T follicular helper cell (primary cell): ENCODE measurements around the gene TRPC4AP.

Source experiments
- DNase-seq: peaks from one replicate; pipeline ENCODE4 v3.0.0-alpha.2; 2020; ENCODE audit warnings: low read depth

Gene TRPC4AP

DNA sequence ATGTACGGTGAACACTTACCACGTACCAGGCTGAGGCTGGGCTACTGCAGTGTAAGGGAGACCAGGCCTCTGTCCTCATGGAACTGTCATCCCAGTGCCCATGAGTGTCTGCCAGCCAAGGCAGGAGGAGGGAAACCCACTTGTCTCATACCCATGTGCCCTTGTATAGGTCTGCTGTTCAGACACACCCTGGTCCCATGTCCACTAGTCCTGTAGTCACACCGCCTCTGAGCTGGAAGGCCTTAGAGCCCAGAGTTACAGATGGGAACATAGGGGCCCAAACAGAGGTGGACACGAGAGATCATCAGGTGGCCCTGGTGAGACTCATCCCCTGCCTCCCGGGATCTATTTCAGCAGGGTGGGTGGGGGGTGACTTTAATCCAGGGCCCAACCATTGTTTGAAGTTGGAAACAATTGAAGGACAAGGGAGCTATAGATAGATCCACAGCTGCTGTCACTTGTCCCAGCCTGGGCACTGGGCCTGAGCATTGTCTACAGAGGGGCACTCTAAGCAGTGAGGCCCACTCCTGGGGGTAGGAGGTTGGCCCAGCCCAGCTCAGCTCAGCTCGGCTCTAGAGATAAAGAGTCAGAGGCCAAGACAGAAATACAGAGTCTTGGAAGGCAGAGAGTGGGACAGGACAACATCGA, 122.3 kb downstream of the TRPC4AP start:
- DNase-seq: no peak

DNA sequence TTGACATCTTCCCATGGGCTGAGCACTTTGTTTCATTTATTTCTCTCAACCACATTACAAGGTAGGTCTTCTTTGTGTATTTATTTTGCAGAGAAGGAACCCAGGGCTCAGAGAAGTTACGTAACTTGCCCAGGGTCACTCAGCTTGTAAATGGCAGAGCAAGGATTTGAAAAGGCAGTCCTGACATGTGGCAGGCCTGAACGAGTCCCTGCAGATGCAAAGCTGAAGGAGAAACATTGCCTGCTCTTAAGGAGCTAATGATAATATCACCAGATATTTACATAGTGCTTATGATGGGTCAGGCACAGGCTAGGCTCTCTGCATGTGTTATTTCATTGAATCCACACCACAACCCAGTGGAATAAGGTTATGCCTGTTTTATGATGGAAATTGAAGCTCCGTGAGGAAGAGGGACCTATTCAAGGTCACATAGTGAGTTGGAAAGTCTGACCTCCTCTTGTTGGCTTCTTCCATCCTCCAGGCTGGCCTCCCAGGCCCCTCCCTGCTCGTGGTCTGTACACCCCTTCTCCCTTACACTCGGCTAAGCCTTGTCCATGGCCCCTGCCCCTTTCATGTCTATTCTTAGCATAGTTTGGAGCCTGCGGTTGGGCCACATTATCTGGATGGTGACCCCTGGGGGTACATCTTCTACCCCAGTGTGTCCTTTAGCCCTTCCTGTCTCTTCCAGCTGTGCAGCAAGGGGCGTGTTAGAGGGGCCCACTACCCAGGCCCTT, 124.4 kb downstream of the TRPC4AP start:
- no peak for DNase-seq

DNA sequence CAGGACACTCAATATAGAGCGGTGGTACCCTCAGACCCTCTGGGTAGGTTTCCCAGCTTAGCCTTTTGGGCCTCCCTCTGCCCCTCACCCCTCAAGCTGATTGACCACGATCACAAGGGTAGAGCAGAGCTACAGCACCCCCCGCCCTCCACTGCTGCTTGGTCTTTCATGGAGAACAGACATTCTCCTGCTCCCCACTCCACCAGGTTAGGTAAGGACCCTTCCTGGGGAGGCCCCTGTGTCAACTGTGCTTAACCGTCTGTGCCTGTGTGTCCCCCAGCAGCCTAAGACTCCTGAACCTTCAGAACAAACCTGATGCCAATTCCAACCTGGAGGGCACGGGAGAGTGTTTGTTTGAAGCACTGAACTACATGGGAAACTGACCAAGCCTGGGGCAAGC, 125.2 kb downstream of the TRPC4AP start:
- DNase-seq: no peak

DNA sequence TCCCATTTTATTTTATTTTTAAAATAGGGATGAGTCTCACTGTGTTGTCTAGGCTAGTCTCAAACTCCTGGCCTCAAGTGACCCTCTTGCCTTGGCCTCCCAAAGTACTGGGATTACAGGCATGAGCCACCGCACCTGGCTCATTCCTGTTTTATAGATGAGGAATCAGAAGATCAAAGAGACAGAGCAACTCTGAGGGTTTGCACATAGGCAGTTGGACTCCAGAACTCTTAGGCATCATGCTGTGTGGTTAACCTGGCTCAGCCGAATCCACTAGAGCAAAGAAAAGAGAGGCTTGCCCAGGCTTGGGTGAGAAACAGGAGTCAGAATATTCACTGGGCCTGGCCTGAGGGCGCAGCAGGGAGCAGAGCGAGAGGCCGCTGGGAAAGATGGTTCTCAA, 127.6 kb downstream of the TRPC4AP start:
- DNase-seq: no peak

DNA sequence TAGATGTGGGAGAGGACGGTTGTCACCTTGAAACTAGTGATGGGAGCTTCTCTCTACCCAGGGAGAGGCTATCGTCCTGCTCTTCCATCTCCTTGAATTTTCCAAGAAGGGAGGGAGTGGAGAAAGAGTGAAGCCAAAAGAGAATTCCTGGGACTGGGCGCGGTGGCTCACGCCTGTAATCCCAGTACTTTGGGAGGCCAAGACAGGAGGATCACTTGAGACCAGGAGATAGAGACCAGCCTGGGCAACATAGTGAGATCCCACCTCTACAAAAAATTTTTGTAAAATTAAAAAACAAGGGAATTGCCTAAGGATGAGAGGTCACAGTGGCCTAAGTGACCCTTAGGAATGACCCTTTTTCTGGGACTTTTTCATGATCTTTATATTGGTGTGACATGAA, 128.1 kb downstream of the TRPC4AP start:
- DNase-seq: no peak

DNA sequence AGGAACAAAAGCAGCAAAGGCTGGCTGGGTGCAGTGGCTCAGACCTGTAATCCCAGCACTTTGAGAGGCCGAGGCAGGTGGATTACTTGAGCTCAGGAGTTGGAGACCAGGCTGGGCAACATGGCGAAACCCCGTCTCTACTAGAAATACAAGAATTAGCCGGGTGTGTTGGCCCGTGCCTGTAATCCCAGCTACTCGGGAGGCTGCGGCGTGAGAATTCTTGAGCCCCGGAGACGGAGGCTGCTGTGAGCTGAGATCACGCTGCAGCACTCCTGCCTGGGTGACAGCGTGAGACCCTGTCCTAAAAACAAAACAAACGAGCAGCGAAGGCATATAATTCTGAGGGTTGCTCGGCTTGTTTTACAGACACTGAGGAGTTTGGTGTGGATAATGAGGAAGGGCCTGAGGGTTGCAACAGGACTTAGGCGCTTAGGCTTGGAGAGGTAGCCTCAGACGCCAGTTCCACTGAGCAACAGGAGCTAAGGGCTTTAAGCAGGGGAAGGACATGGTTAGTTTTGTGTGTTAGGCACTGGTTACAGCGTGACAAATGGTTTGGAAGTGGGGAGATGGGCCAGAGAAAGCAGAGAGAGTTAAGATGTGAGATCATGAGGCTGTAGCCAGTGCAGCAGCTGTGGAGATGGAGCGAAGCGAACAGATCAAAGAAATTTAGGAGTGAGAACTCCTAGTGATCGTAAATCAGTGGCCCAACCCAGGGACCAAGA, 135.7 kb downstream of the TRPC4AP start:
- DNase-seq: no peak

DNA sequence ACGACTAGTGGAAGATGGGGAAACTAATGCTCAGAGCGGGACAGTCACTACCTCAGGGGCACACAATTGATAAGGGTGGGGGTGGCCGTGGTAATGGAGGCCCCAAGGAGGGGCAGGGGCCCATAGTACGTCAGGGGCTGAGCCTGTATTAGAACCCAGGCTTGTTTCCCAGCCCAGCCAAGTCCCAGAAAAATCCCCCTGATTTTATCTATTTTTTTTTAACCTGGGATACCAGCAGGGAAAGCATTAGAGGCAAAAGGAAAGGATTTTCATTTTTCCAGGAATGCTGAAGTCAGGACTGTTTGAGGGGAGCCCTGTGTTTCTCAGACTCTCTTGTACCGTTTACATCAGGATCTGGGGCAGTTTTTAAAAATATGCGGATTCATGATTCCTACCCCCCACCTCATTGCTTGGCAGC, 136.6 kb downstream of the TRPC4AP start:
- no peak for DNase-seq

DNA sequence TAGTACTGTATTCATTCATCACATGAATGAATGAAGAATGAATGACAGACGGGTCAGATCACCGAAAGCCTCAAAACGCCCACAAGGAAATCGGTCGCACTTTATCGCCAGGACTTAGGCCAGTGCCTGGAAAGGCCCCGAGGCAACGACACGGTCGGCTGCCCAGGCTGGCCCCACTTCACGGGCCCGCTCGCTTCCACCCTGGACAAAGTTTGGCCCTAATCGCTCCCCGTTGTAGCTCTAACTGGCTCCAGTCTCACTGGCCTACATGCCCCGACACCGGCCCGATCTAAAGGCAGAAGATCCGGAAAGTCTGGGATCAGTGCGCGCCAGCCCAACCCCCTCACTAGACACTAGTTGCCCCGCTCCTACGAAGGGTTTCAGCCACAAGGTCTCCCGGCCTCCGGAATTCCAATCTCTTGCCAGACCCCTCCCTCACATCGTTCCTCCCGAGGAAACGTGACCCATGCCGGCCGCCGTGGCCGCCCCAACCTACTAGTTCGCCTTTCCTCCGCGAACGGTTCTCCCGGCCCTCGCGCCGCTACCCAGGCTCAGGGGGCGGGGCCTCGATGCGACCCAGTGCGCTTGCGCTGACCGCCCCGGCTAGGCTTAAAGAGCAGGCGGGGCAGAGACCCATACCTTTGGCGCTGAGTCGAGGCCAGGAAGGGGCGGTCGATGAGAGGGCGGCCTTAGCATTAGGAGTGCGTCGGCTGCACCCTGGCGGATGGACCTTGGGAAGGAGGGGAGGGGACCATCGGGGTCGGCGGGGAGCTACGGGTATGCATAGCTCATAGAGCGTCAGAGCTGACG, 137.2 kb downstream of the TRPC4AP start, which contains the start of the genes GSS and MYH7B:
Gene GSS (minus strand): TSS at position 576 of the 810 bp plus-strand sequence. CDS start 3,954 bp downstream, outside the sequence.
Gene MYH7B (plus strand): TSS at position 638 of the 810 bp plus-strand sequence. CDS start 22,138 bp downstream, outside the sequence.
- DNase-seq: peak; percentile 92

- no peak for DNase-seq
These were observed 137.7 kb downstream of the TRPC4AP start for GRCh38 chr20:34954904-34955230.

GRCh38 chr20:34953960-34954359, 138.6 kb downstream of the TRPC4AP start:
- no peak for DNase-seq

GRCh38 chr20:34952671-34953070, 139.9 kb downstream of the TRPC4AP start:
- no peak for DNase-seq
